Measurements from ENCODE around the gene ZNF18.

The ZNF18 gene

DNA sequence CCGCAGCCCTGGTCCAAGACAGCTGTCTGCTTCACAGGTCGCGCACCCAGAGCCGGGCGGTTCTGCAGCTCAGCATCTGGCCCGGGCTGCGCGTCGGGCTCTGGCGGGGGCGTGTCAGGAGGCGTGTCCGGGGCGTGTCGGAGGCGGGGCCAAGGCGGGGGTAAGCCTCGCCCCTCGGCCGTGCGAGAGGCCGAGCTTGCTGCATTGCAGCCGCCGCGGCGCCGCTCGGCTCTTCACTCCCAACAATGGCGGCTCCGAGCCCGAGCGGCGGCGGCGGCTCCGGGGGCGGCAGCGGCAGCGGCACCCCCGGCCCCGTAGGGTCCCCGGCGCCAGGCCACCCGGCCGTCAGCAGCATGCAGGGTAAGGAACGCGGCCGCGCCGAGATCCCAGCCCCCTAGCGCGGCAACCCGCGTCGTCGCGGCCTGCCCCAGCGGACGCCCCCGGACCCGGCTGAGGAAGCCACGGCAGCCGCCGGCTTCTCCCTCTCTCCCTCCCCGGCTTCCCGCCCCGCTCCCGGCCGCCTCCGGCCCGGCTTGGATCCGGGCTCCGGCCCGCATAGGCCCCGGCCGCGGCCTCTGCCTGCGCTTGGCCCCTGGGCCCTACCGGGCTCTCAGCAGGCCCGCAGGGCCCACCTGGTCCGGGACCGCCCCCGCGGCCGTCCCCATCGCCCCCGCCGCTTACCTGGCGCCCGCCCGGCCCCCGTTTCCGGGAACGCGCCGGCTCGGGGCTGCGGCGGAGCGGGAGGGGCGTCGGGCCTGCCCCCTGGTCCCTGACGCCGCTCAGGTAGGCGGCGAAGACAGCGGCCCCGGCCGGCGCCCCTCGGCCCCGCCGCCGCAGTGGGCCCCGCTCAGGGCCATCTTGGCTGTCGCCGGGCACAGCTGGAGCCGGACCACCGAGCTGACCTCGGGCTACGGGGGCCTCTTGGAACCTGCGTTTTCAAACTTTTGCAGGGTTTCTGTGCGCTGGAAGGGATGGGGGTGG is 23.7 kb upstream of the ZNF18 start, which contains the start of gene MAP2K4:
Gene MAP2K4 (plus strand): TSS at position 236 of the 981 bp plus-strand sequence. CDS start 10 bp downstream, at position 246.
- Histone ChIP-seq H3K27me3 (replicated peaks in 2 of 5; ENCODE audit: control insufficient read depth in 4 of 5, insufficient read depth in 5 of 5, low read length in 4 of 5) (peaks cover 0 to 10% (median 3%) of the 10 kb centered on the region in 5 experiments), H3K36me3 (ENCODE audit: control insufficient read depth in 4 of 4, insufficient read depth in 4 of 4, low read length in 3 of 4) (no peaks in the 10 kb centered on the region), H3K4me1 (ENCODE audit: control extremely low read depth in 1 of 4, control insufficient read depth in 4 of 4, insufficient read depth in 4 of 4, low read length in 3 of 4) (peaks cover 4 to 18% (median 10%) of the 10 kb centered on the region in 4 experiments), H3K4me3 (ENCODE audit: control insufficient read depth in 1 of 7, extremely low read depth in 1 of 7, insufficient read depth in 4 of 7, low read depth in 2 of 7, low read length in 6 of 7) (peak within 1 kb of the TSS; percentile 64 to 85 (median 76)), H3K27ac (ENCODE audit: insufficient read depth in 1 of 2, low read depth in 1 of 2, low read length in 2 of 2, poor library complexity in 1 of 2, severe bottlenecking in 2 of 2) (peak within 1 kb of the TSS; percentile 70 to 91), H3K9me3 (ENCODE audit: control extremely low read depth in 1 of 5, control insufficient read depth in 4 of 5, insufficient read depth in 2 of 5, low read depth in 1 of 5, low read length in 4 of 5) (no peaks in the 10 kb centered on the region)
- peak; percentile 85 to 92 (median 91) for DNase-seq
- ChIA-PET CTCF (interaction anchor here (1.0 to 1.8 kb wide), 2 partner anchors 23 to 28 kb away, joined by 3 to 8 read pairs; partner anchors contain the start of gene ZNF18), POLR2A (interaction anchor here (0.5 to 2.0 kb wide), 2 partner anchors 23 to 1175 kb away, joined by 3 to 15 read pairs; partner anchors contain the start of gene ZNF18)
- under 1% methylated on average over 101 of the region's 123 CpGs for WGBS (ENCODE audit: insufficient coverage)

DNA sequence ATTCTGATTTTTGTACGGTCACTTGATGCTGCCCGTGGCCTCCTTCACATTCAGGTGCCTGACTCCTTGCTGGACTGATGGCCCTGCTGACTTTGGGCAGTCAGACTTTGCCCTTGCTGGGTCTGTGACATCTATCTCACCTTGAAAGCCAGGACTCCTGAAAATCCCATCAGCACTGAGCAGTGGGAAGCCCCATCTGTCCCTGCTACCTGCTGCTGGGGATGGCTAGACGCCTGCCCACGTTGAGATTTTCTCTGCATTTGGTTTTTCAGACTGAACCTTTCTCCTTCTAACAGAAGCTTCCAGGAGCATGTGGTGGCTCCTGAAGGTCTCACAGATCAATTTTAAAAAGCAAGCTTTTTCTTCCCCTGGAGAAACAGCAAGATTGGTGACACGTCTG is 10.2 kb upstream of the ZNF18 start:
- 86% methylated on average over 5 of the region's 5 CpGs for WGBS (ENCODE audit: insufficient coverage)
- CTCF ChIA-PET, result no interaction called here
- no peaks in the 10 kb centered on the region for H3K9me3 ChIP-seq (ENCODE audit: control extremely low read depth in 1 of 5, control insufficient read depth in 4 of 5, insufficient read depth in 2 of 5, low read depth in 1 of 5, low read length in 4 of 5)

DNA sequence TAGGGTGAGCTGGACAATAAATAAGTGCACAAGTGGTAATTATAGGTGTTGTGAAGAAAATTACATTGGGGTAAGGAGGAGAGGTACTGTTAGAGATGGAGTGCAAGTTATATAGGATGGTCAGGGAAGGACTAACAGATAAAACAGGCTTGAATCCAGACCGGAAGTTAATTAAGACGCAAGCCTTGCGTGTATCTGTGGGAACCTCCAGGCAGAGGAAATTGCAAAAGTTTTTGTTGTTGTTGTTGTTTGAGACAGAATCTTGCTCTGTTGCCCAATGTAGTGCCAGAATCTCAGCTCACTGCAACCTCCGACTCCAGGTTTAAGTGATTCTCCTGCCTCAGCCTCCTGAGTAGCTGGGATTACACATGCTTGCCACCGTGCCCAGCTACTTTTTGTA is 2.4 kb upstream of the ZNF18 start:
- H3K9me3 ChIP-seq (ENCODE audit: control extremely low read depth in 1 of 5, control insufficient read depth in 4 of 5, insufficient read depth in 2 of 5, low read depth in 1 of 5, low read length in 4 of 5), result no peaks in the 10 kb centered on the region
- H3K4me3 ChIP-seq (ENCODE audit: control insufficient read depth in 1 of 7, extremely low read depth in 1 of 7, insufficient read depth in 4 of 7, low read depth in 2 of 7, low read length in 6 of 7), result no peak overlapping the region
- ChIA-PET POLR2A (no interaction called here), CTCF (interaction anchor here (1.1 kb wide), 1 partner anchor 10 kb away, joined by 3 read pairs; no protein-coding TSS in a partner anchor)
- WGBS (ENCODE audit: insufficient coverage), result 94% methylated on average over 5 of the region's 5 CpGs
- H3K4me1 ChIP-seq (ENCODE audit: control extremely low read depth in 1 of 4, control insufficient read depth in 4 of 4, insufficient read depth in 4 of 4, low read length in 3 of 4), result peaks cover 8 to 17% (median 11%) of the 10 kb centered on the region in 4 experiments
- no peaks in the 10 kb centered on the region for H3K27me3 ChIP-seq (replicated peaks in 2 of 5; ENCODE audit: control insufficient read depth in 4 of 5, insufficient read depth in 5 of 5, low read length in 4 of 5)
- no peak overlapping the region for H3K27ac ChIP-seq (ENCODE audit: insufficient read depth in 1 of 2, low read depth in 1 of 2, low read length in 2 of 2, poor library complexity in 1 of 2, severe bottlenecking in 2 of 2)
- DNase-seq, result no peak
- H3K36me3 ChIP-seq (ENCODE audit: control insufficient read depth in 4 of 4, insufficient read depth in 4 of 4, low read length in 3 of 4), result no peaks in the 10 kb centered on the region

More for the DNA sequence above, 10.2 kb upstream of the ZNF18 start:
- Histone ChIP-seq H3K4me3 (ENCODE audit: control insufficient read depth in 1 of 7, extremely low read depth in 1 of 7, insufficient read depth in 4 of 7, low read depth in 2 of 7, low read length in 6 of 7) (no peak overlapping the region), H3K4me1 (ENCODE audit: control extremely low read depth in 1 of 4, control insufficient read depth in 4 of 4, insufficient read depth in 4 of 4, low read length in 3 of 4) (no peaks in the 10 kb centered on the region), H3K27me3 (replicated peaks in 2 of 5; ENCODE audit: control insufficient read depth in 4 of 5, insufficient read depth in 5 of 5, low read length in 4 of 5) (no peaks in the 10 kb centered on the region), H3K27ac (ENCODE audit: insufficient read depth in 1 of 2, low read depth in 1 of 2, low read length in 2 of 2, poor library complexity in 1 of 2, severe bottlenecking in 2 of 2) (no peak overlapping the region), H3K36me3 (ENCODE audit: control insufficient read depth in 4 of 4, insufficient read depth in 4 of 4, low read length in 3 of 4) (no peaks in the 10 kb centered on the region)
- no peak for DNase-seq
- POLR2A ChIA-PET, result interaction anchor here (0.8 kb wide), 1 partner anchor 10 kb away, joined by 3 read pairs; the partner anchor contains the start of gene ZNF18

DNA sequence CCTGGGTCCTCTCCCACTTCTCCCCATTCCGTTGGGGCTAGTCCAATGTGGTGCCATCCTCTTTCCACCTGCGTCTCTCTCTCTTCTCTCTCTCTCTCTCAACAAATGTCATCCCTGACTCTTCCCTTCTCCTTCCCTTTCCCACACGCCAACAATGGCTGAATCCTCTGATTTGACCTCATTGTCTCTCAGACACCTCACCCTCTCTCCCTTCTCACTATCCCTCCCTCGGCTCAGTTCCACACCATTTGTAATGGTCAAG is 628 bp upstream of the ZNF18 start:
- H3K36me3 ChIP-seq (ENCODE audit: control insufficient read depth in 4 of 4, insufficient read depth in 4 of 4, low read length in 3 of 4), result peaks cover 0 to under 1% (median 0%) of the 10 kb centered on the region in 4 experiments
- no peaks in the 10 kb centered on the region for H3K27me3 ChIP-seq (replicated peaks in 2 of 5; ENCODE audit: control insufficient read depth in 4 of 5, insufficient read depth in 5 of 5, low read length in 4 of 5)
- no peak for DNase-seq
- ChIA-PET POLR2A (interaction anchor here (0.6 to 3.1 kb wide), 4 partner anchors 9 to 33 kb away, joined by 3 to 15 read pairs (median 4); partner anchors contain the start of gene MAP2K4), CTCF (interaction anchor here (0.8 to 3.0 kb wide), 4 partner anchors 22 to 40 kb away, joined by 3 to 8 read pairs (median 6); partner anchors contain the start of gene MAP2K4)
- no peaks in the 10 kb centered on the region for H3K9me3 ChIP-seq (ENCODE audit: control extremely low read depth in 1 of 5, control insufficient read depth in 4 of 5, insufficient read depth in 2 of 5, low read depth in 1 of 5, low read length in 4 of 5)
- H3K4me3 ChIP-seq (ENCODE audit: control insufficient read depth in 1 of 7, extremely low read depth in 1 of 7, insufficient read depth in 4 of 7, low read depth in 2 of 7, low read length in 6 of 7), result peak overlapping the region; percentile 85 to 97 (median 91)
- H3K4me1 ChIP-seq (ENCODE audit: control extremely low read depth in 1 of 4, control insufficient read depth in 4 of 4, insufficient read depth in 4 of 4, low read length in 3 of 4), result peaks cover 8 to 17% (median 11%) of the 10 kb centered on the region in 4 experiments
- H3K27ac ChIP-seq (ENCODE audit: insufficient read depth in 1 of 2, low read depth in 1 of 2, low read length in 2 of 2, poor library complexity in 1 of 2, severe bottlenecking in 2 of 2), result peak overlapping the region in 1 of 2 experiments; percentile 83
- WGBS (ENCODE audit: insufficient coverage), result 85% methylated on average over 3 of the region's 4 CpGs

DNA sequence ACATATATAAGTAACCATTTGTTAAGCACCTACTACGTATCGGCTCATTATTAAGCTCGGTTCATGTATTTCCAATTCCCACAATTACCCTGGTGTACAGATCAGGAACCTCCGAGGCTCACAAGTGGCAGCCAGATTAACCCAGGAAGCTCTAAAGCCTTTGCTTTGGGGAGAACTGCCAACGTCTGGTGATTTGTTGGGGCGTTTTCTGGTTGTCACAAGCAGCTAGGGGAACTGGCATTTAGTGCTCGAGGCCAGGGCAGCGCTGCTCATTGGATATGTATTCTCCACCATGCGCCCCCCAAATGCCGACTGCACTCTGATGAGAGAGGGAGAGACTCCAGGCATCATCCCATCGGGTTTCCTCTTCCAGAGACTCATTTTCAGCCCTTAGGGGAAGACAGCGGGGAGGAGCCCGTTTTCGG is 541 bp downstream of the ZNF18 start:
- peaks cover 3 to 12% (median 8%) of the 10 kb centered on the region in 4 experiments for H3K36me3 ChIP-seq (ENCODE audit: control insufficient read depth in 4 of 4, insufficient read depth in 4 of 4, low read length in 3 of 4)
- peaks cover 8 to 17% (median 11%) of the 10 kb centered on the region in 4 experiments for H3K4me1 ChIP-seq (ENCODE audit: control extremely low read depth in 1 of 4, control insufficient read depth in 4 of 4, insufficient read depth in 4 of 4, low read length in 3 of 4)
- ChIA-PET CTCF (interaction anchor here (0.9 to 3.0 kb wide), 4 partner anchors 8 to 28 kb away, joined by 4 to 8 read pairs (median 6); partner anchors contain the start of gene MAP2K4), POLR2A (interaction anchor here (0.8 to 3.1 kb wide), 5 partner anchors 23 to 87 kb away, joined by 3 to 15 read pairs (median 3); partner anchors contain the start of gene MAP2K4)
- peak overlapping the region; percentile 70 to 83 for H3K27ac ChIP-seq (ENCODE audit: insufficient read depth in 1 of 2, low read depth in 1 of 2, low read length in 2 of 2, poor library complexity in 1 of 2, severe bottlenecking in 2 of 2)
- no peaks in the 10 kb centered on the region for H3K9me3 ChIP-seq (ENCODE audit: control extremely low read depth in 1 of 5, control insufficient read depth in 4 of 5, insufficient read depth in 2 of 5, low read depth in 1 of 5, low read length in 4 of 5)
- H3K4me3 ChIP-seq (ENCODE audit: control insufficient read depth in 1 of 7, extremely low read depth in 1 of 7, insufficient read depth in 4 of 7, low read depth in 2 of 7, low read length in 6 of 7), result peak overlapping the region; percentile 85 to 97 (median 91)
- no peaks in the 10 kb centered on the region for H3K27me3 ChIP-seq (replicated peaks in 2 of 5; ENCODE audit: control insufficient read depth in 4 of 5, insufficient read depth in 5 of 5, low read length in 4 of 5)
- peak; percentile 81 to 95 (median 94) for DNase-seq
- WGBS (ENCODE audit: insufficient coverage), result 0% methylated on average over 8 of the region's 14 CpGs

DNA sequence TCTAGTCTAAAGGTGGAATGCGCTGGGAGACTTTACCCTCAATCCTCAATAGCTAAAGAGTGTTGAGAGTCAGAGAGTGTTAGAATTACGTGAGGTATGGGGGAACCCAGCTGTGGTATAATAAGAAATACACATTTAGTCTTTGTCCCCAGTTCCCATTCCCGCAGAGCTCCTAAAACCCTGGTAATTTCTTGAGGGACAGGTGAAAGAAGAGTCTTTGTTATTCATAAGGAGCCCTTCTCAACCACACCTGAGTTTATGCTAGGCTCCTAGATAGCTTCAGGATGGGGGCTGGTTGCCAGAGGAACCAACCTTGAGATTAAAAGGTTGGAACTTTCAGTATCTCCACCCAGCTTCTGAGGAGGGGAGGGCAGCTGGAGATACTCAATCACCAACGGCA is 5.8 kb downstream of the ZNF18 start:
- no peaks in the 10 kb centered on the region for H3K9me3 ChIP-seq (ENCODE audit: control extremely low read depth in 1 of 5, control insufficient read depth in 4 of 5, insufficient read depth in 2 of 5, low read depth in 1 of 5, low read length in 4 of 5)
- peaks cover 14 to 34% (median 26%) of the 10 kb centered on the region in 4 experiments for H3K36me3 ChIP-seq (ENCODE audit: control insufficient read depth in 4 of 4, insufficient read depth in 4 of 4, low read length in 3 of 4)
- H3K4me1 ChIP-seq (ENCODE audit: control extremely low read depth in 1 of 4, control insufficient read depth in 4 of 4, insufficient read depth in 4 of 4, low read length in 3 of 4), result peaks cover 0 to 8% (median 6%) of the 10 kb centered on the region in 4 experiments
- POLR2A ChIA-PET, result no interaction called here
- CTCF ChIA-PET, result interaction anchor here (0.9 to 2.0 kb wide), 3 partner anchors 9 to 58 kb away, joined by 3 to 6 read pairs (median 3); no protein-coding TSS in a partner anchor
- H3K4me3 ChIP-seq (ENCODE audit: control insufficient read depth in 1 of 7, extremely low read depth in 1 of 7, insufficient read depth in 4 of 7, low read depth in 2 of 7, low read length in 6 of 7), result no peak overlapping the region
- 50% methylated on average over 2 of the region's 4 CpGs for WGBS (ENCODE audit: insufficient coverage)
- no peak overlapping the region for H3K27ac ChIP-seq (ENCODE audit: insufficient read depth in 1 of 2, low read depth in 1 of 2, low read length in 2 of 2, poor library complexity in 1 of 2, severe bottlenecking in 2 of 2)
- no peak for DNase-seq
- H3K27me3 ChIP-seq (replicated peaks in 2 of 5; ENCODE audit: control insufficient read depth in 4 of 5, insufficient read depth in 5 of 5, low read length in 4 of 5), result no peaks in the 10 kb centered on the region
